ENCODE data around the gene SESTD1. TPM values are rescaled to one million over a fixed set of nuclear protein-coding genes. Genes with fewer than 3 reads are reported as not detected.

Gene SESTD1
- total and polyA plus RNA-seq, 9 of the 15 experiments (the other 6 are each of a cell fraction or from before 2014, with no cell fraction given), result 0.32 to 5.6 (median 2.1) TPM

DNA sequence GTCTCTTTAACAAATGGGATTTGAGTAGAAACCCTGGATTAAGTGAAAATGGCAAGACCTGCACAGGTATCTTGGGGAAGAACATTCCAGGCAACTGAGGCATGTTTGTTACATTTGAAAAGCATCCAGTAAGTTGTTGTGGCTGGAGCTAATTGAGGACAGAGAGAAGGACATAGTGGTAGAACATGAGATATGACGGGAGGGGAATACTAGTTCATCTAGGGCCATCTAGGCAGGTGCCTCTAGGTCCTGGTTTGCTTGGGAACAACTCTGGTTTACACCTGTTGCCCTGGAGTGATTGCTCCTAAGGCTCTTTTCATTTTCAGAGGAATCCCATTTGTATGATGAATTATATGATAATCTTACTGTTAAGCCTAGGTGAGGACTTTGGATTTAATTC lies 194.9 kb downstream of the SESTD1 start (continued):
- TF ChIP-seq CBX3 (IDR thresholded peaks at IDR 0.05; ENCODE audit: borderline replicate concordance in 1 of 2, low read length in 2 of 2) (no peak), ZC3H4 (CRISPR knock-in tag; IDR thresholded peaks at IDR 0.05; ENCODE audit: borderline replicate concordance) (no peak), NFRKB (IDR thresholded peaks at IDR 0.05; ENCODE audit: low read depth) (no peak), GTF2A2 (tag; IDR thresholded peaks at IDR 0.05) (no peak), HNRNPUL1 (IDR thresholded peaks at IDR 0.05; ENCODE audit: low read length) (no peak), ATF6 (CRISPR knock-in tag; IDR thresholded peaks at IDR 0.05) (no peak), SMAD4 (CRISPR knock-in tag; conservative IDR thresholded peaks at IDR 0.05) (no peak), ZNF239 (CRISPR knock-in tag; IDR thresholded peaks at IDR 0.05) (no peak), ZEB2 (IDR thresholded peaks at IDR 0.05) (no peak), STAT5B (CRISPR knock-in tag; IDR thresholded peaks at IDR 0.05) (no peak)
- TF ChIP-seq, protein P1, sequence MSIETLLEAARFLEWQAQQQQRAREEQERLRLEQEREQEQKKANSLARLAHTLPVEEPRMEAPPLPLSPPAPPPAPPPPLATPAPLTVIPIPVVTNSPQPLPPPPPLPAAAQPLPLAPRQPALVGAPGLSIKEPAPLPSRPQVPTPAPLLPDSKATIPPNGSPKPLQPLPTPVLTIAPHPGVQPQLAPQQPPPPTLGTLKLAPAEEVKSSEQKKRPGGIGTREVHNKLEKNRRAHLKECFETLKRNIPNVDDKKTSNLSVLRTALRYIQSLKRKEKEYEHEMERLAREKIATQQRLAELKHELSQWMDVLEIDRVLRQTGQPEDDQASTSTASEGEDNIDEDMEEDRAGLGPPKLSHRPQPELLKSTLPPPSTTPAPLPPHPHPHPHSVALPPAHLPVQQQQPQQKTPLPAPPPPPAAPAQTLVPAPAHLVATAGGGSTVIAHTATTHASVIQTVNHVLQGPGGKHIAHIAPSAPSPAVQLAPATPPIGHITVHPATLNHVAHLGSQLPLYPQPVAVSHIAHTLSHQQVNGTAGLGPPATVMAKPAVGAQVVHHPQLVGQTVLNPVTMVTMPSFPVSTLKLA (conservative IDR thresholded peaks at IDR 0.05), result no peak
- TF ChIP-seq, protein P2, sequence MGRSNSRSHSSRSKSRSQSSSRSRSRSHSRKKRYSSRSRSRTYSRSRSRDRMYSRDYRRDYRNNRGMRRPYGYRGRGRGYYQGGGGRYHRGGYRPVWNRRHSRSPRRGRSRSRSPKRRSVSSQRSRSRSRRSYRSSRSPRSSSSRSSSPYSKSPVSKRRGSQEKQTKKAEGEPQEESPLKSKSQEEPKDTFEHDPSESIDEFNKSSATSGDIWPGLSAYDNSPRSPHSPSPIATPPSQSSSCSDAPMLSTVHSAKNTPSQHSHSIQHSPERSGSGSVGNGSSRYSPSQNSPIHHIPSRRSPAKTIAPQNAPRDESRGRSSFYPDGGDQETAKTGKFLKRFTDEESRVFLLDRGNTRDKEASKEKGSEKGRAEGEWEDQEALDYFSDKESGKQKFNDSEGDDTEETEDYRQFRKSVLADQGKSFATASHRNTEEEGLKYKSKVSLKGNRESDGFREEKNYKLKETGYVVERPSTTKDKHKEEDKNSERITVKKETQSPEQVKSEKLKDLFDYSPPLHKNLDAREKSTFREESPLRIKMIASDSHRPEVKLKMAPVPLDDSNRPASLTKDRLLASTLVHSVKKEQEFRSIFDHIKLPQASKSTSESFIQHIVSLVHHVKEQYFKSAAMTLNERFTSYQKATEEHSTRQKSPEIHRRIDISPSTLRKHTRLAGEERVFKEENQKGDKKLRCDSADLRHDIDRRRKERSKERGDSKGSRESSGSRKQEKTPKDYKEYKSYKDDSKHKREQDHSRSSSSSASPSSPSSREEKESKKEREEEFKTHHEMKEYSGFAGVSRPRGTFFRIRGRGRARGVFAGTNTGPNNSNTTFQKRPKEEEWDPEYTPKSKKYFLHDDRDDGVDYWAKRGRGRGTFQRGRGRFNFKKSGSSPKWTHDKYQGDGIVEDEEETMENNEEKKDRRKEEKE (IDR thresholded peaks at IDR 0.05; ENCODE audit: borderline replicate concordance in 1 of 2, control insufficient read depth in 1 of 2, low read depth in 2 of 2, low read length in 1 of 2), result no peak

All from K562 (cell line).